IMR-90 (cell line): ENCODE results near the gene ADGRV1. TPM values are rescaled to one million over a fixed set of nuclear protein-coding genes. Genes with fewer than 3 reads are reported as not detected.

Source experiments
- ATAC-seq: fragments of 200-7000 bp; cut with Tn5 transposase; 2 replicates; pipeline ENCODE4 v1.9.1; 2020; ENCODE audit warnings: low read depth, mild to moderate bottlenecking, moderate library complexity
- BruUV-seq: library from RNA; stranded (reverse); fragments of 400-500 nt; replicated peaks from 2 replicates; lab custom pipeline; 2021; lab: Mats Ljungman, UMichigan
- CTCF ChIA-PET: fragments of 300-600 bp; formaldehyde crosslinking; extraction: SDS; loops from one replicate; lab custom pipeline; 2021; ENCODE audit warnings: antibody characterized with exemption; lab: Yijun Ruan, JAX
- POLR2A ChIA-PET: fragments of 300-600 bp; sonication (Branson Sonifier 250); formaldehyde crosslinking; loops from one replicate; lab custom pipeline; 2022; ENCODE audit warnings: antibody characterized with exemption; ENCODE audit not compliant: unreplicated experiment; lab: Charles Lee
- DNase-seq: peaks from one replicate; pipeline ENCODE4 v3.0.0; 2013
- H2AFZ ChIP-seq: replicated peaks from 2 replicates; pipeline ENCODE3; 2013; ENCODE audit warnings: low read length, mild to moderate bottlenecking; ENCODE audit not compliant: poor library complexity
- H2AK5ac ChIP-seq: 2 replicates; pipeline ENCODE4 v1.6.1; 2013; ENCODE audit warnings: low read depth, low read length, inconsistent platforms
- H2AK9ac ChIP-seq: replicated peaks from 2 replicates; pipeline ENCODE3; 2013; ENCODE audit warnings: mild to moderate bottlenecking, low read depth, low read length, moderate library complexity; ENCODE audit not compliant: poor library complexity
- H2BK120ac ChIP-seq: 2 replicates; pipeline ENCODE4 v1.6.1; 2013; ENCODE audit warnings: low read depth, low read length, inconsistent platforms
- H2BK15ac ChIP-seq: 3 replicates; pipeline ENCODE4 v1.6.1; 2013; ENCODE audit warnings: low read depth, low read length, inconsistent platforms
- H2BK20ac ChIP-seq: 2 replicates; pipeline ENCODE4 v1.6.1; 2013; ENCODE audit warnings: low read depth, mild to moderate bottlenecking, inconsistent platforms, low read length, moderate library complexity
- H2BK5ac ChIP-seq: 2 replicates; pipeline ENCODE4 v1.6.1; 2013; ENCODE audit warnings: mild to moderate bottlenecking, low read depth, low read length, inconsistent platforms; ENCODE audit not compliant: poor library complexity, severe bottlenecking
- H3K14ac ChIP-seq: replicated peaks from 2 replicates; pipeline ENCODE4 v1.6.1; 2013; ENCODE audit warnings: low read depth, low read length, inconsistent platforms
- H3K18ac ChIP-seq: 2 replicates; pipeline ENCODE4 v1.6.1; 2013; ENCODE audit warnings: low read depth, low read length, control low read depth
- H3K23ac ChIP-seq: 2 replicates; pipeline ENCODE4 v1.6.1; 2013; ENCODE audit warnings: low read depth, low read length, inconsistent platforms
- H3K27ac ChIP-seq: 2 replicates; pipeline ENCODE4 v1.5.1; 2013; ENCODE audit warnings: mild to moderate bottlenecking, control low read depth, low read length; ENCODE audit not compliant: insufficient read depth
- H3K27me3 ChIP-seq: 2 replicates; pipeline ENCODE4 v1.6.1; 2013; ENCODE audit warnings: low read length; ENCODE audit not compliant: control insufficient read depth, insufficient read depth
- H3K36me3 ChIP-seq: 2 replicates; pipeline ENCODE4 v1.6.1; 2013; ENCODE audit warnings: low read length, mixed read lengths; ENCODE audit not compliant: control insufficient read depth, insufficient read depth
- H3K4ac ChIP-seq: 2 replicates; pipeline ENCODE4 v1.6.1; 2013; ENCODE audit warnings: low read depth, low read length, inconsistent platforms
- H3K4me1 ChIP-seq: 2 replicates; pipeline ENCODE4 v1.6.1; 2013; ENCODE audit warnings: low read length, mixed read lengths; ENCODE audit not compliant: control insufficient read depth, insufficient read depth
- H3K4me2 ChIP-seq: 2 replicates; pipeline ENCODE4 v1.6.1; 2013; ENCODE audit warnings: low read depth, mild to moderate bottlenecking, control low read depth, low read length, moderate library complexity
- H3K4me3 ChIP-seq: 2 replicates; pipeline ENCODE4 v1.5.1; 2013; ENCODE audit warnings: low read depth, mild to moderate bottlenecking, control low read depth, low read length, moderate library complexity; ENCODE audit not compliant: insufficient read depth
- H3K56ac ChIP-seq: 2 replicates; pipeline ENCODE4 v1.6.1; 2013; ENCODE audit warnings: low read length, inconsistent platforms; ENCODE audit not compliant: insufficient read depth; ENCODE audit errors: extremely low read depth
- H3K79me1 ChIP-seq, 2 experiments: 2 replicates each; pipeline ENCODE4 v1.6.1; 2013; ENCODE audit warnings: low read length in 2 of 2, inconsistent platforms in 1 of 2, low read depth in 1 of 2
- H3K9ac ChIP-seq: 2 replicates; pipeline ENCODE4 v1.6.1; 2013; ENCODE audit warnings: low read depth, low read length, control low read depth
- H3K9me1 ChIP-seq: 2 replicates; pipeline ENCODE4 v1.6.1; 2013; ENCODE audit warnings: low read length, inconsistent platforms; ENCODE audit not compliant: insufficient read depth
- H3K9me3 ChIP-seq: 2 replicates; pipeline ENCODE4 v1.6.1; 2013; ENCODE audit warnings: low read length; ENCODE audit not compliant: control insufficient read depth, insufficient read depth
- H4K20me1 ChIP-seq: 2 replicates; pipeline ENCODE4 v1.6.1; 2013; ENCODE audit warnings: low read length, inconsistent platforms; ENCODE audit not compliant: insufficient read depth
- H4K5ac ChIP-seq: 2 replicates; pipeline ENCODE4 v1.6.1; 2013; ENCODE audit warnings: mild to moderate bottlenecking, low read depth, low read length, control low read depth
- H4K8ac ChIP-seq, 2 experiments: 2 replicates each; pipeline ENCODE4 v1.6.1; 2013; ENCODE audit warnings: low read depth in 2 of 2, low read length in 2 of 2, control low read depth in 1 of 2, inconsistent platforms in 1 of 2
- H4K91ac ChIP-seq: 2 replicates; pipeline ENCODE4 v1.6.1; 2013; ENCODE audit warnings: low read depth, low read length, inconsistent platforms; ENCODE audit not compliant: insufficient read depth
- BHLHE40 ChIP-seq: fragments of 150-350 bp; IDR thresholded peaks from 2 replicates; pipeline ENCODE4 v1.6.1; 2016; ENCODE audit warnings: mild to moderate bottlenecking, low read depth, low read length
- CEBPB ChIP-seq: IDR thresholded peaks from 2 replicates; pipeline ENCODE4 v1.6.1; 2012; ENCODE audit warnings: low read depth, low read length, improper control_type of control experiment
- CHD1 ChIP-seq: IDR thresholded peaks from 2 replicates; pipeline ENCODE4 v1.6.1; 2012; ENCODE audit warnings: low read depth, low read length, improper control_type of control experiment
- CTCF ChIP-seq: conservative IDR thresholded peaks from 2 replicates; pipeline ENCODE4 v1.5.1; 2012; ENCODE audit warnings: mild to moderate bottlenecking, low read depth, low read length, improper control_type of control experiment
- FOS ChIP-seq: fragments of 150-350 bp; IDR thresholded peaks from 2 replicates; pipeline ENCODE4 v1.6.1; 2016; ENCODE audit warnings: low read depth, low read length
- MAFK ChIP-seq: IDR thresholded peaks from 2 replicates; pipeline ENCODE4 v1.6.1; 2012; ENCODE audit warnings: low read depth, low read length, improper control_type of control experiment
- MAZ ChIP-seq: IDR thresholded peaks from 2 replicates; pipeline ENCODE4 v1.6.1; 2012; ENCODE audit warnings: low read depth, mild to moderate bottlenecking, low read length, improper control_type of control experiment, moderate library complexity, borderline replicate concordance
- MXI1 ChIP-seq: IDR thresholded peaks from 2 replicates; pipeline ENCODE4 v1.6.1; 2012; ENCODE audit warnings: low read depth, mild to moderate bottlenecking, low read length, moderate library complexity, borderline replicate concordance
- NFE2L2 ChIP-seq: fragments of 150-350 bp; IDR thresholded peaks from 2 replicates; pipeline ENCODE4 v1.6.1; 2016; ENCODE audit warnings: low read depth, mild to moderate bottlenecking, low read length
- POLR2A ChIP-seq: IDR thresholded peaks from 2 replicates; pipeline ENCODE4 v1.6.1; 2012; ENCODE audit warnings: mild to moderate bottlenecking, low read depth, low read length
- RAD21 ChIP-seq: IDR thresholded peaks from 2 replicates; pipeline ENCODE4 v1.6.1; 2012; ENCODE audit warnings: low read length, improper control_type of control experiment
- RCOR1 ChIP-seq: IDR thresholded peaks from 2 replicates; pipeline ENCODE4 v1.6.1; 2012; ENCODE audit warnings: mild to moderate bottlenecking, low read length, improper control_type of control experiment; ENCODE audit not compliant: insufficient replicate concordance
- RFX5 ChIP-seq: IDR thresholded peaks from 2 replicates; pipeline ENCODE4 v1.8.0; 2012; ENCODE audit warnings: low read depth, mild to moderate bottlenecking, low read length, moderate library complexity
- SMC3 ChIP-seq: fragments of 150-350 bp; IDR thresholded peaks from 2 replicates; pipeline ENCODE4 v1.6.1; 2016; ENCODE audit warnings: low read depth, mild to moderate bottlenecking, antibody characterized with exemption, low read length, moderate library complexity
- WGBS, 2 experiments: methylation state at CpG; one replicate each; pipeline versions ENCODE4 v1.1.5 to v1.1.7; 2013; ENCODE audit warnings: missing lambda C conversion rate in 2 of 2; ENCODE audit not compliant: insufficient read length in 1 of 2; ENCODE audit errors: extremely low coverage in 2 of 2; 5-methylcytosine and 5-hydroxymethylcytosine counted together
- dilution Hi-C: fragments of 300-500 bp; cut with HindIII; formaldehyde crosslinking; loops from one replicate; pipeline ENCODE4 v1.14.3; 2018; ENCODE audit warnings: low sequenced_read_pairs; ENCODE audit not compliant: unreplicated experiment
- in situ Hi-C: fragments of 300-500 bp; cut with MboI; formaldehyde crosslinking; loops from 3 replicates; pipeline ENCODE4 v1.14.3; 2019; ENCODE audit warnings: low sequenced_read_pairs, inconsistent platforms, mixed read lengths
- intact Hi-C: fragments of 100-400 bp; cut with micrococcal nuclease; formaldehyde crosslinking; loops from 2 replicates; pipeline ENCODE4 v1.10.0; 2022
- polyA plus RNA-seq, 3 experiments: library from polyadenylated mRNA; depleted of rRNA; stranded (reverse); fragments of >200 nt; gene quantifications; 2 replicates each; pipeline ENCODE4 v1.2.3, GENCODE V29; 2012; ENCODE audit warnings: low replicate concordance in 1 of 3
- total RNA-seq: library from RNA; depleted of rRNA; stranded (reverse); fragments of >200 nt; gene quantifications from 2 replicates; pipeline ENCODE4 v1.2.3, GENCODE V29; 2012
- TF ChIP-seq, protein P1 (sequence below): fragments of 150-350 bp; IDR thresholded peaks from 2 replicates; pipeline ENCODE4 v1.6.1; 2017; ENCODE audit warnings: mild to moderate bottlenecking, antibody characterized with exemption, low read length, low read depth
- TF ChIP-seq, protein P2 (sequence below): fragments of 150-350 bp; IDR thresholded peaks from 2 replicates; pipeline ENCODE4 v1.6.1; 2016; ENCODE audit warnings: low read depth, mild to moderate bottlenecking, low read length, moderate library complexity, borderline replicate concordance

Gene ADGRV1
- total and polyA plus RNA-seq, 2 of the 4 experiments (the other 2 are of a cell fraction), result under 0.01 TPM; not detected in 1

DNA sequence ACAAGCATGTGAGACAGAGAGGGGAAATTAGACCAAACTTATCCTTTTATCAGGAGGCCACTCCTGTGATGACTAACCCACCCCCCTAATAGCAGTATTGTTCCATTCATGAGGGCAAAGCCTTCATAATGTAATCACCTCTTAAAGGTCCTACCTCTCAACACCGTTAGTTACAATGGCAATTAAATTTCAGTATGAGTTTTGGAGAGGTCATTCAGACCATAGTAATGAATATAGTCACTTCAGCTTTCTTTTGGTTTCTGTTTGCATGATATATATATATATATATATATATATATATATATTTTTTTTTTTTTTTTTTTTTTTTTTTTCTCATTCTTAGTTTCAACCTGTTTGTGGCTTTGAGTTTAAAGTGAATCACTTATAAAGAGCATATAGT lies 10.5 kb downstream of the ADGRV1 start:
- Histone ChIP-seq H3K27ac (no peak overlapping the region), H3K9me3 (no peaks in the 10 kb centered on the region), H3K4me2 (no peak overlapping the region), H2BK20ac (no peak overlapping the region), H4K20me1 (no peaks in the 10 kb centered on the region), H3K56ac (no peak overlapping the region), H3K9ac (no peak overlapping the region), H3K4me1 (no peaks in the 10 kb centered on the region), H3K79me1 (no peaks in the 10 kb centered on the region), H3K36me3 (no peaks in the 10 kb centered on the region), H2BK5ac (no peak overlapping the region), H3K4ac (no peak overlapping the region), H4K5ac (no peak overlapping the region), H3K14ac (no peak overlapping the region), H3K4me3 (no peak overlapping the region), H2AK9ac (no peak overlapping the region), H3K18ac (no peak overlapping the region), H2AK5ac (no peak overlapping the region), H3K23ac (no peak overlapping the region), H2AFZ (no peak overlapping the region), H2BK120ac (no peak overlapping the region), H3K9me1 (no peaks in the 10 kb centered on the region), H4K8ac (no peak overlapping the region), H4K91ac (no peak overlapping the region), H3K27me3 (no peaks in the 10 kb centered on the region), H2BK15ac (no peak overlapping the region)
- intact Hi-C loops, result no loop called here
- in situ Hi-C loops, result no loop called here
- no peak for TF ChIP-seq RCOR1
- TF ChIP-seq CTCF, result no peak
- no peak for TF ChIP-seq RAD21
- no peak for TF ChIP-seq NFE2L2
- no peak for TF ChIP-seq CHD1
- TF ChIP-seq BHLHE40, result no peak
- TF ChIP-seq POLR2A, result no peak
- no peak for TF ChIP-seq FOS
- TF ChIP-seq, protein P1, sequence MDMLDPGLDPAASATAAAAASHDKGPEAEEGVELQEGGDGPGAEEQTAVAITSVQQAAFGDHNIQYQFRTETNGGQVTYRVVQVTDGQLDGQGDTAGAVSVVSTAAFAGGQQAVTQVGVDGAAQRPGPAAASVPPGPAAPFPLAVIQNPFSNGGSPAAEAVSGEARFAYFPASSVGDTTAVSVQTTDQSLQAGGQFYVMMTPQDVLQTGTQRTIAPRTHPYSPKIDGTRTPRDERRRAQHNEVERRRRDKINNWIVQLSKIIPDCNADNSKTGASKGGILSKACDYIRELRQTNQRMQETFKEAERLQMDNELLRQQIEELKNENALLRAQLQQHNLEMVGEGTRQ, result no peak
- TF ChIP-seq MAFK, result no peak
- no peak for TF ChIP-seq MXI1
- no peak for TF ChIP-seq CEBPB
- TF ChIP-seq RFX5, result no peak
- TF ChIP-seq, protein P2, sequence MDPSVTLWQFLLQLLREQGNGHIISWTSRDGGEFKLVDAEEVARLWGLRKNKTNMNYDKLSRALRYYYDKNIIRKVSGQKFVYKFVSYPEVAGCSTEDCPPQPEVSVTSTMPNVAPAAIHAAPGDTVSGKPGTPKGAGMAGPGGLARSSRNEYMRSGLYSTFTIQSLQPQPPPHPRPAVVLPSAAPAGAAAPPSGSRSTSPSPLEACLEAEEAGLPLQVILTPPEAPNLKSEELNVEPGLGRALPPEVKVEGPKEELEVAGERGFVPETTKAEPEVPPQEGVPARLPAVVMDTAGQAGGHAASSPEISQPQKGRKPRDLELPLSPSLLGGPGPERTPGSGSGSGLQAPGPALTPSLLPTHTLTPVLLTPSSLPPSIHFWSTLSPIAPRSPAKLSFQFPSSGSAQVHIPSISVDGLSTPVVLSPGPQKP, result no peak
- no peak for TF ChIP-seq MAZ
- no peak for TF ChIP-seq SMC3
- WGBS, 2 experiments, result no CpG with 5 or more reads among the region's 1 CpG
- POLR2A ChIA-PET, result no interaction called here
- no TSS peak for BruUV-seq
- dilution Hi-C loops, result no loop called here
- DNase-seq (no peak), ATAC-seq (no peak)
- CTCF ChIA-PET, result no interaction called here
